WTC11 (cell line): ENCODE measurements around the gene SSH2. TPM values are rescaled to one million over a fixed set of nuclear protein-coding genes. Genes with fewer than 3 reads are reported as not detected.

ENCODE experiments used
- ATAC-seq: fragments of 200-7000 bp; cut with Tn5 transposase; 2 replicates; pipeline ENCODE4 v1.10.0; 2021; ENCODE audit warnings: mild to moderate bottlenecking, moderate library complexity
- CTCF ChIA-PET: fragments of 300-600 bp; sonication (Branson Sonifier 250); formaldehyde crosslinking; loops from one replicate; lab custom pipeline; 2021; ENCODE audit warnings: antibody characterized with exemption; lab: Charles Lee
- POLR2A ChIA-PET: fragments of 350-600 bp; sonication (Branson Sonifier 250); formaldehyde crosslinking; loops from one replicate; lab custom pipeline; 2021; ENCODE audit warnings: antibody characterized with exemption; lab: Charles Lee
- DNase-seq: peaks from one replicate; pipeline ENCODE4 v3.0.0; 2021; ENCODE audit warnings: low spot score
- H3K27ac Mint-ChIP-seq: 2 replicates; pipeline ENCODE4 v1.8.0; 2021; ENCODE audit warnings: mixed read lengths
- H3K27me3 Mint-ChIP-seq: 2 replicates; pipeline ENCODE4 v1.8.0; 2021; ENCODE audit warnings: low read depth, mild to moderate bottlenecking, moderate library complexity, mixed read lengths
- H3K36me3 Mint-ChIP-seq: 2 replicates; pipeline ENCODE4 v1.8.0; 2021; ENCODE audit warnings: mixed read lengths
- H3K4me1 Mint-ChIP-seq: 2 replicates; pipeline ENCODE4 v1.8.0; 2022; ENCODE audit warnings: mixed read lengths
- H3K4me3 Mint-ChIP-seq: 2 replicates; pipeline ENCODE4 v1.8.0; 2021; ENCODE audit warnings: mild to moderate bottlenecking, moderate library complexity, mixed read lengths
- H3K9me3 Mint-ChIP-seq: 2 replicates; pipeline ENCODE4 v1.8.0; 2021; ENCODE audit warnings: mixed read lengths
- ATF1 ChIP-seq: sonication (generic); formaldehyde crosslinking; IDR thresholded peaks from 2 replicates; pipeline ENCODE4 v1.8.1; 2023; ENCODE audit warnings: mild to moderate bottlenecking, moderate library complexity, missing genetic modification reagents
- CREM ChIP-seq: sonication (generic); formaldehyde crosslinking; IDR thresholded peaks from 2 replicates; pipeline ENCODE4 v1.8.1; 2022; ENCODE audit warnings: mild to moderate bottlenecking, missing genetic modification reagents, moderate library complexity
- ELF4 ChIP-seq: sonication (generic); formaldehyde crosslinking; IDR thresholded peaks from 2 replicates; pipeline ENCODE4 v1.8.1; 2022; ENCODE audit warnings: low read depth, mild to moderate bottlenecking, moderate library complexity, missing genetic modification reagents
- FOXK1 ChIP-seq: sonication (generic); formaldehyde crosslinking; IDR thresholded peaks from 2 replicates; pipeline ENCODE4 v1.8.0; 2022; ENCODE audit warnings: mild to moderate bottlenecking, moderate library complexity, missing genetic modification reagents
- HMGA2 ChIP-seq: fragments of 250-450 bp; sonication (Bioruptor Pico); IDR thresholded peaks from 2 replicates; pipeline ENCODE4 v1.4.0; 2021; ENCODE audit warnings: mild to moderate bottlenecking, moderate library complexity
- MXD4 ChIP-seq: fragments of 250-450 bp; sonication (Bioruptor Pico); IDR thresholded peaks from 2 replicates; pipeline ENCODE4 v1.8.0; 2021; ENCODE audit warnings: mild to moderate bottlenecking, moderate library complexity, borderline replicate concordance
- PRRX2 ChIP-seq: fragments of 250-450 bp; sonication (Bioruptor Pico); IDR thresholded peaks from 2 replicates; pipeline ENCODE4 v1.8.0; 2021; ENCODE audit warnings: mild to moderate bottlenecking
- SMAD3 ChIP-seq: sonication (generic); formaldehyde crosslinking; IDR thresholded peaks from 2 replicates; pipeline ENCODE4 v1.8.0; 2022; ENCODE audit warnings: missing genetic modification reagents, mild to moderate bottlenecking, borderline replicate concordance
- TEAD4 ChIP-seq: sonication (generic); formaldehyde crosslinking; IDR thresholded peaks from 2 replicates; pipeline ENCODE4 v1.8.0; 2022; ENCODE audit warnings: mild to moderate bottlenecking, missing genetic modification reagents
- ZNF138 ChIP-seq: sonication (generic); formaldehyde crosslinking; conservative IDR thresholded peaks from 2 replicates; pipeline ENCODE4 v1.8.1; 2022; ENCODE audit warnings: mild to moderate bottlenecking, moderate library complexity, missing genetic modification reagents
- ZNF263 ChIP-seq: sonication (generic); formaldehyde crosslinking; IDR thresholded peaks from 2 replicates; pipeline ENCODE4 v1.8.1; 2022; ENCODE audit warnings: low read depth, mild to moderate bottlenecking, moderate library complexity, missing genetic modification reagents
- total RNA-seq: library from RNA; stranded (reverse); gene quantifications from 3 replicates; pipeline ENCODE4 v1.2.3, GENCODE V29; 2021
- TF ChIP-seq, protein P1 (sequence below): fragments of 200-600 bp; IDR thresholded peaks from 2 replicates; pipeline ENCODE4 v1.8.0; 2022; ENCODE audit warnings: antibody characterized with exemption
- TF ChIP-seq, protein P2 (sequence below): sonication (generic); formaldehyde crosslinking; IDR thresholded peaks from 2 replicates; pipeline ENCODE4 v1.8.1; 2022; ENCODE audit warnings: mild to moderate bottlenecking, missing genetic modification reagents, moderate library complexity, borderline replicate concordance
- TF ChIP-seq, protein P3 (sequence below): sonication (generic); formaldehyde crosslinking; IDR thresholded peaks from 2 replicates; pipeline ENCODE4 v1.8.0; 2023; ENCODE audit warnings: missing genetic modification reagents, mild to moderate bottlenecking, borderline replicate concordance
- TF ChIP-seq, protein P4 (sequence below): sonication (generic); formaldehyde crosslinking; IDR thresholded peaks from 2 replicates; pipeline ENCODE4 v1.8.0; 2022; ENCODE audit warnings: mild to moderate bottlenecking, missing genetic modification reagents

Gene SSH2
- total RNA-seq, 1 experiment from 2014 or later, result 14.3 TPM

DNA sequence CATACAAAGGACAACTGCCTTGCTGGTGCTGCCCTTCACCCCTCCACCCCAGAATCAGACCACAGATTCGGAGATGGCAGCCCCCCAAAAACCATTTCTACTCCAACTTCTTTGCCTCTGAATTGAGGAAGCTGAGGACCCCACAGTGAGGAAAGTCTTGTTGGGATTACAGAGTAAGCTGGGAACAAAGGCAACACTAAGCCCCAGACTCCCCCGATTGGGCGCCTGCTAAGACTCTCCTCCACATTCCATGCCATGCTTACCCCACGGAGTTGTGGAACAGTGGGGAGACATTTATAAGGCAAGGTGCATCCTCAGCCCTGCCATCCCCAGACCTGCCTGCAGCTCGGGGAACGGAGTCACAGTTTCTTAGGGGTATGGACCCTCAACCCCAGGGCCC is 342.4 kb downstream of the SSH2 start:
- Mint-ChIP-seq H3K4me1 (peaks cover 55% of the 10 kb centered on the region), H3K27ac (no peak overlapping the region), H3K4me3 (peak overlapping the region; percentile 79; the same call in 1 of the 2 replicates), H3K27me3 (peaks cover 4% of the 10 kb centered on the region; the same call in 1 of the 2 replicates), H3K9me3 (no peaks in the 10 kb centered on the region), H3K36me3 (peaks cover 11% of the 10 kb centered on the region; the same call in 1 of the 2 replicates)
- ATAC-seq (no peak), DNase-seq (no peak)
- TF ChIP-seq, protein P1, sequence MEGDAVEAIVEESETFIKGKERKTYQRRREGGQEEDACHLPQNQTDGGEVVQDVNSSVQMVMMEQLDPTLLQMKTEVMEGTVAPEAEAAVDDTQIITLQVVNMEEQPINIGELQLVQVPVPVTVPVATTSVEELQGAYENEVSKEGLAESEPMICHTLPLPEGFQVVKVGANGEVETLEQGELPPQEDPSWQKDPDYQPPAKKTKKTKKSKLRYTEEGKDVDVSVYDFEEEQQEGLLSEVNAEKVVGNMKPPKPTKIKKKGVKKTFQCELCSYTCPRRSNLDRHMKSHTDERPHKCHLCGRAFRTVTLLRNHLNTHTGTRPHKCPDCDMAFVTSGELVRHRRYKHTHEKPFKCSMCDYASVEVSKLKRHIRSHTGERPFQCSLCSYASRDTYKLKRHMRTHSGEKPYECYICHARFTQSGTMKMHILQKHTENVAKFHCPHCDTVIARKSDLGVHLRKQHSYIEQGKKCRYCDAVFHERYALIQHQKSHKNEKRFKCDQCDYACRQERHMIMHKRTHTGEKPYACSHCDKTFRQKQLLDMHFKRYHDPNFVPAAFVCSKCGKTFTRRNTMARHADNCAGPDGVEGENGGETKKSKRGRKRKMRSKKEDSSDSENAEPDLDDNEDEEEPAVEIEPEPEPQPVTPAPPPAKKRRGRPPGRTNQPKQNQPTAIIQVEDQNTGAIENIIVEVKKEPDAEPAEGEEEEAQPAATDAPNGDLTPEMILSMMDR, result no peak
- TF ChIP-seq ATF1 (CRISPR knock-in tag) (no peak), SMAD3 (CRISPR knock-in tag) (no peak), MXD4 (CRISPR knock-in tag) (no peak), FOXK1 (CRISPR knock-in tag) (no peak), ZNF138 (no peak), ELF4 (no peak), TEAD4 (CRISPR knock-in tag) (no peak), CREM (CRISPR knock-in tag) (no peak), PRRX2 (CRISPR knock-in tag) (no peak)
- TF ChIP-seq, protein P2, sequence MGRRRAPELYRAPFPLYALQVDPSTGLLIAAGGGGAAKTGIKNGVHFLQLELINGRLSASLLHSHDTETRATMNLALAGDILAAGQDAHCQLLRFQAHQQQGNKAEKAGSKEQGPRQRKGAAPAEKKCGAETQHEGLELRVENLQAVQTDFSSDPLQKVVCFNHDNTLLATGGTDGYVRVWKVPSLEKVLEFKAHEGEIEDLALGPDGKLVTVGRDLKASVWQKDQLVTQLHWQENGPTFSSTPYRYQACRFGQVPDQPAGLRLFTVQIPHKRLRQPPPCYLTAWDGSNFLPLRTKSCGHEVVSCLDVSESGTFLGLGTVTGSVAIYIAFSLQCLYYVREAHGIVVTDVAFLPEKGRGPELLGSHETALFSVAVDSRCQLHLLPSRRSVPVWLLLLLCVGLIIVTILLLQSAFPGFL (CRISPR knock-in tag), result no peak
- ChIA-PET CTCF (interaction anchor here (0.6 to 1.9 kb wide), 9 partner anchors 10 to 442 kb away, joined by 3 to 25 read pairs (median 5); partner anchors contain the start of genes ABHD15 and TP53I13), POLR2A (no interaction called here)

DNA sequence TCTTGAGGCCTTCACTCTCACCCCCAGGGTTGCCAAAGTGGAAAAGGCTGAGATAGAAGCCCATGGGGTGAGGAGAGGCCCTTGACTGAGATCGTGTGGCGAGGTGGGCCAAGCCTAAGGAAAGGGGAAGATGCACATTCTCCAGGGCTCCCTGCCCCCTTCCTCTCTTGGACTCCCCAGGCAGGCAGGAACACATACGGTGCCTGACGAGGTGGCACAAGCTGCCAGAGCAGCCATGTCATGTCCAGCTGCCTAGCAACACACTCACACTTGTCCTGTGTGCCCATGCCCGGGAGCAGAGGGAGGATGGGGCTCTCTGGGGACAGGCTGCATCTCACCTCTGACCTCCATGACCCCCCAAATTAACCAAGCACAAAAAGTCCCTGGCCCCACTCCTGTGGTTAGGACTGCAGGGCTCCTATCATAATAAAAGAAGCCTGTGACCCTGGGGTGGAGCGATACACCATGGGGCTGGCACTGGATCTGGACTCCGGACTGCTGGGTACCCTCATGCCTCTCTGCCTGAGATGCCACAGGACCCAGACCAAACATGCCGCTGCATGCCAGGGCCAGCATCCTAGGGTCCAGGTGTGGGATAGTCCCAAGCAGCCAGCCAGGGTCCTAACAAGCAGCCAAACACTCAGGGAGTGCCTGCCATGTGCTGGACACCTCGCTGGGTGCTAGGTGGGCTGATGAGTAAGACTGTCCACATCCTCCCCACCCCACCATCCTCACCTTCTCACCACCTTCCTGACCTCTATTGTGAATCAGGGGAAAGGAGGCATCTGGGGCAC is 343.2 kb downstream of the SSH2 start:
- Mint-ChIP-seq H3K27ac (no peak overlapping the region), H3K4me1 (peaks cover 48% of the 10 kb centered on the region), H3K4me3 (no peak overlapping the region), H3K9me3 (no peaks in the 10 kb centered on the region), H3K36me3 (peaks cover 17% of the 10 kb centered on the region), H3K27me3 (peaks cover 4% of the 10 kb centered on the region; the same call in 1 of the 2 replicates)
- POLR2A ChIA-PET, result no interaction called here
- no peak for DNase-seq
- no peak for ATAC-seq
- CTCF ChIA-PET, result interaction anchor here (1.0 to 3.4 kb wide), 9 partner anchors 7 to 217 kb away, joined by 3 to 32 read pairs (median 4); partner anchors contain the start of gene TP53I13
- TF ChIP-seq ELF4, result no peak
- TF ChIP-seq HMGA2, result no peak
- TF ChIP-seq, protein P3, sequence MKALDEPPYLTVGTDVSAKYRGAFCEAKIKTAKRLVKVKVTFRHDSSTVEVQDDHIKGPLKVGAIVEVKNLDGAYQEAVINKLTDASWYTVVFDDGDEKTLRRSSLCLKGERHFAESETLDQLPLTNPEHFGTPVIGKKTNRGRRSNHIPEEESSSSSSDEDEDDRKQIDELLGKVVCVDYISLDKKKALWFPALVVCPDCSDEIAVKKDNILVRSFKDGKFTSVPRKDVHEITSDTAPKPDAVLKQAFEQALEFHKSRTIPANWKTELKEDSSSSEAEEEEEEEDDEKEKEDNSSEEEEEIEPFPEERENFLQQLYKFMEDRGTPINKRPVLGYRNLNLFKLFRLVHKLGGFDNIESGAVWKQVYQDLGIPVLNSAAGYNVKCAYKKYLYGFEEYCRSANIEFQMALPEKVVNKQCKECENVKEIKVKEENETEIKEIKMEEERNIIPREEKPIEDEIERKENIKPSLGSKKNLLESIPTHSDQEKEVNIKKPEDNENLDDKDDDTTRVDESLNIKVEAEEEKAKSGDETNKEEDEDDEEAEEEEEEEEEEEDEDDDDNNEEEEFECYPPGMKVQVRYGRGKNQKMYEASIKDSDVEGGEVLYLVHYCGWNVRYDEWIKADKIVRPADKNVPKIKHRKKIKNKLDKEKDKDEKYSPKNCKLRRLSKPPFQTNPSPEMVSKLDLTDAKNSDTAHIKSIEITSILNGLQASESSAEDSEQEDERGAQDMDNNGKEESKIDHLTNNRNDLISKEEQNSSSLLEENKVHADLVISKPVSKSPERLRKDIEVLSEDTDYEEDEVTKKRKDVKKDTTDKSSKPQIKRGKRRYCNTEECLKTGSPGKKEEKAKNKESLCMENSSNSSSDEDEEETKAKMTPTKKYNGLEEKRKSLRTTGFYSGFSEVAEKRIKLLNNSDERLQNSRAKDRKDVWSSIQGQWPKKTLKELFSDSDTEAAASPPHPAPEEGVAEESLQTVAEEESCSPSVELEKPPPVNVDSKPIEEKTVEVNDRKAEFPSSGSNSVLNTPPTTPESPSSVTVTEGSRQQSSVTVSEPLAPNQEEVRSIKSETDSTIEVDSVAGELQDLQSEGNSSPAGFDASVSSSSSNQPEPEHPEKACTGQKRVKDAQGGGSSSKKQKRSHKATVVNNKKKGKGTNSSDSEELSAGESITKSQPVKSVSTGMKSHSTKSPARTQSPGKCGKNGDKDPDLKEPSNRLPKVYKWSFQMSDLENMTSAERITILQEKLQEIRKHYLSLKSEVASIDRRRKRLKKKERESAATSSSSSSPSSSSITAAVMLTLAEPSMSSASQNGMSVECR, result no peak
- TF ChIP-seq, protein P4, sequence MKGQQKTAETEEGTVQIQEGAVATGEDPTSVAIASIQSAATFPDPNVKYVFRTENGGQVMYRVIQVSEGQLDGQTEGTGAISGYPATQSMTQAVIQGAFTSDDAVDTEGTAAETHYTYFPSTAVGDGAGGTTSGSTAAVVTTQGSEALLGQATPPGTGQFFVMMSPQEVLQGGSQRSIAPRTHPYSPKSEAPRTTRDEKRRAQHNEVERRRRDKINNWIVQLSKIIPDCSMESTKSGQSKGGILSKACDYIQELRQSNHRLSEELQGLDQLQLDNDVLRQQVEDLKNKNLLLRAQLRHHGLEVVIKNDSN, result no peak
- no peak for TF ChIP-seq PRRX2 (CRISPR knock-in tag)
- TF ChIP-seq ZNF263, result no peak
